ENCODE data around the gene COX20. TPM values are rescaled to one million over a fixed set of nuclear protein-coding genes. Genes with fewer than 3 reads are reported as not detected.
A peak's percentile ranks its signal among the peaks of the same experiment; 100 is the strongest.

The COX20 gene
- total and polyA plus RNA-seq, 2 of the 13 experiments (the other 11 are each of a cell fraction or from before 2014, with no cell fraction given): 34.4 to 95.8 TPM

DNA sequence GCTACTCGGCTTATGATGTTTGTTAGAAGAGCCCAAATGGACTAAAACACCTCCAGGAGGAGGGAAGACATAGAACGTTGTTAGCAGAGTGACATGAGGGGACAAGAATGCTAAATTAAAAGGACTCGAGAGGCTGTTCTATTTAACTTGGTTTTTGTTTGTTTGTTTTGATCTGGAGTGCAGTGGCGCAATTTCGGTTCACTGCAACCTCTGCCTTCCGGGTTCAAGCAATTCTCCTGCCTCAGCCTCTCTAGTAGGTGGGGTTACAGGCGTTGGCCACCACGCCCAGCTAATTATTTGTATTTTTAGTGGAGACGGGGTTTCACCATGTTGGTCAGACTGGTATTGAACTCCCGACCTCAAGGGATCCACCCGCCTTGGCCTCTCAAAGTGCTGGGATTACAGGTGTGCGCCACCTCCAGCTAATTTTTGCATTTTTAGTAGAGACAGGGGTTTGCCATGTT, 33.9 kb downstream of the COX20 start:
- Histone ChIP-seq H3K27me3 (ENCODE audit: control insufficient read depth in 1 of 2, insufficient read depth in 2 of 2, low read length in 2 of 2) (no peaks in the 10 kb centered on the region; a peak in 1 of 5 replicates), H3K27ac (ENCODE audit: extremely low read length, insufficient read depth, low read length) (peak overlapping the region; percentile 67), H2AFZ (ENCODE audit: low read length) (peak overlapping the region; percentile 75), H3K9me3 (ENCODE audit: low read length) (no peaks in the 10 kb centered on the region), H4K20me1 (ENCODE audit: insufficient read depth, low read length) (no peaks in the 10 kb centered on the region), H3K79me2 (ENCODE audit: insufficient read depth, low read length) (peaks cover 6% of the 10 kb centered on the region), H3K9ac (ENCODE audit: insufficient read depth, low read depth, low read length) (peak overlapping the region; percentile 58), H3K36me3 (replicated peaks in 1 of 2; ENCODE audit: control insufficient read depth in 1 of 2, insufficient read depth in 2 of 2, low read length in 2 of 2) (no peaks in the 10 kb centered on the region), H3K4me1 (ENCODE audit: insufficient read depth, low read length) (peaks cover 51% of the 10 kb centered on the region), H3K4me3 (replicated peaks in 1 of 3; ENCODE audit: insufficient read depth in 1 of 3, low read depth in 2 of 3, low read length in 3 of 3) (peak overlapping the region; percentile 52 to 59 (median 57); a peak in 5 of 6 replicates), H3K4me2 (ENCODE audit: low read depth, low read length) (peak overlapping the region; percentile 75)
- peak; percentile 56 for DNase-seq (ENCODE audit: low spot score)
- no peak for FAIRE-seq
- ATAC-seq: peak; percentile 4; the same call in 2 of the 3 replicates
- POLR2A ChIA-PET: interaction anchor here (0.8 to 3.0 kb wide), 10 partner anchors 8 to 191 kb away, joined by 3 to 21 read pairs (median 4); a partner anchor contains a TSS
- no TSS peak for BruUV-seq (replicated peaks)
- intact Hi-C loops (cut with micrococcal nuclease; ENCODE audit: unreplicated experiment) (loop anchor here (5.0 kb wide), 1 partner anchor 48 kb away; no protein-coding TSS in a partner anchor), in situ Hi-C loops (cut with HindIII; ENCODE audit: extremely low pct_ligation_motif_present, low pct_unique_long_range_greater_than_20kb) (no loop called here)
- CTCF ChIA-PET (ENCODE audit: low intra/inter-chr PET ratio, low total read pairs): no interaction called here
- WGBS (ENCODE audit: low lambda C conversion rate): 1% methylated on average over 11 of the region's 12 CpGs
- TF ChIP-seq ZMYM3 (CRISPR knock-in tag; IDR thresholded peaks at IDR 0.05) (peak; percentile 80), HDAC1 (CRISPR knock-in tag; IDR thresholded peaks at IDR 0.05) (peak; percentile 32; the same call in 1 of the 2 replicates), ELF3 (CRISPR knock-in tag; IDR thresholded peaks at IDR 0.05) (peak; percentile 88), CEBPB (IDR thresholded peaks at IDR 0.05; ENCODE audit: borderline replicate concordance, low read depth, low read length) (peak; percentile 76; the same call in 1 of the 2 replicates), HMG20A (CRISPR knock-in tag; IDR thresholded peaks at IDR 0.05; ENCODE audit: borderline replicate concordance) (peak; percentile 24; the same call in 1 of the 2 replicates), RARA (CRISPR knock-in tag; IDR thresholded peaks at IDR 0.05) (peak; percentile 34; the same call in 1 of the 2 replicates), ADNP (CRISPR knock-in tag; IDR thresholded peaks at IDR 0.05) (peak; percentile 48; the same call in 1 of the 2 replicates), NFKB2 (CRISPR knock-in tag; IDR thresholded peaks at IDR 0.05; ENCODE audit: borderline replicate concordance) (no peak), IRF2 (CRISPR knock-in tag; IDR thresholded peaks at IDR 0.05) (0 out of 2 replicates have a peak, but pooled peaks have one; percentile 15), MED1 (CRISPR knock-in tag; IDR thresholded peaks at IDR 0.05) (peak; percentile 27), FOSL2 (CRISPR knock-in tag; IDR thresholded peaks at IDR 0.05) (peak; percentile 44; the same call in 1 of the 2 replicates), NR2C2 (CRISPR knock-in tag; IDR thresholded peaks at IDR 0.05; ENCODE audit: borderline replicate concordance) (0 out of 2 replicates have a peak, but pooled peaks have one; percentile 15), HNRNPLL (IDR thresholded peaks at IDR 0.05; ENCODE audit: low read depth, low read length, poor library complexity, severe bottlenecking) (no peak)
- TF ChIP-seq, protein P1, sequence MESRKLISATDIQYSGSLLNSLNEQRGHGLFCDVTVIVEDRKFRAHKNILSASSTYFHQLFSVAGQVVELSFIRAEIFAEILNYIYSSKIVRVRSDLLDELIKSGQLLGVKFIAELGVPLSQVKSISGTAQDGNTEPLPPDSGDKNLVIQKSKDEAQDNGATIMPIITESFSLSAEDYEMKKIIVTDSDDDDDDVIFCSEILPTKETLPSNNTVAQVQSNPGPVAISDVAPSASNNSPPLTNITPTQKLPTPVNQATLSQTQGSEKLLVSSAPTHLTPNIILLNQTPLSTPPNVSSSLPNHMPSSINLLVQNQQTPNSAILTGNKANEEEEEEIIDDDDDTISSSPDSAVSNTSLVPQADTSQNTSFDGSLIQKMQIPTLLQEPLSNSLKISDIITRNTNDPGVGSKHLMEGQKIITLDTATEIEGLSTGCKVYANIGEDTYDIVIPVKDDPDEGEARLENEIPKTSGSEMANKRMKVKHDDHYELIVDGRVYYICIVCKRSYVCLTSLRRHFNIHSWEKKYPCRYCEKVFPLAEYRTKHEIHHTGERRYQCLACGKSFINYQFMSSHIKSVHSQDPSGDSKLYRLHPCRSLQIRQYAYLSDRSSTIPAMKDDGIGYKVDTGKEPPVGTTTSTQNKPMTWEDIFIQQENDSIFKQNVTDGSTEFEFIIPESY (CRISPR knock-in tag; IDR thresholded peaks at IDR 0.05): 0 out of 2 replicates have a peak, but pooled peaks have one; percentile 24
- TF ChIP-seq, protein P2, sequence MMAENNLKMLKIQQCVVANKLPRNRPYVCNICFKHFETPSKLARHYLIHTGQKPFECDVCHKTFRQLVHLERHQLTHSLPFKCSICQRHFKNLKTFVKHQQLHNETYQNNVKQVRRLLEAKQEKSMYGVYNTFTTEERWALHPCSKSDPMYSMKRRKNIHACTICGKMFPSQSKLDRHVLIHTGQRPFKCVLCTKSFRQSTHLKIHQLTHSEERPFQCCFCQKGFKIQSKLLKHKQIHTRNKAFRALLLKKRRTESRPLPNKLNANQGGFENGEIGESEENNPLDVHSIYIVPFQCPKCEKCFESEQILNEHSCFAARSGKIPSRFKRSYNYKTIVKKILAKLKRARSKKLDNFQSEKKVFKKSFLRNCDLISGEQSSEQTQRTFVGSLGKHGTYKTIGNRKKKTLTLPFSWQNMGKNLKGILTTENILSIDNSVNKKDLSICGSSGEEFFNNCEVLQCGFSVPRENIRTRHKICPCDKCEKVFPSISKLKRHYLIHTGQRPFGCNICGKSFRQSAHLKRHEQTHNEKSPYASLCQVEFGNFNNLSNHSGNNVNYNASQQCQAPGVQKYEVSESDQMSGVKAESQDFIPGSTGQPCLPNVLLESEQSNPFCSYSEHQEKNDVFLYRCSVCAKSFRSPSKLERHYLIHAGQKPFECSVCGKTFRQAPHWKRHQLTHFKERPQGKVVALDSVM (CRISPR knock-in tag; IDR thresholded peaks at IDR 0.05): peak; percentile 55
- TF ChIP-seq, protein P3, sequence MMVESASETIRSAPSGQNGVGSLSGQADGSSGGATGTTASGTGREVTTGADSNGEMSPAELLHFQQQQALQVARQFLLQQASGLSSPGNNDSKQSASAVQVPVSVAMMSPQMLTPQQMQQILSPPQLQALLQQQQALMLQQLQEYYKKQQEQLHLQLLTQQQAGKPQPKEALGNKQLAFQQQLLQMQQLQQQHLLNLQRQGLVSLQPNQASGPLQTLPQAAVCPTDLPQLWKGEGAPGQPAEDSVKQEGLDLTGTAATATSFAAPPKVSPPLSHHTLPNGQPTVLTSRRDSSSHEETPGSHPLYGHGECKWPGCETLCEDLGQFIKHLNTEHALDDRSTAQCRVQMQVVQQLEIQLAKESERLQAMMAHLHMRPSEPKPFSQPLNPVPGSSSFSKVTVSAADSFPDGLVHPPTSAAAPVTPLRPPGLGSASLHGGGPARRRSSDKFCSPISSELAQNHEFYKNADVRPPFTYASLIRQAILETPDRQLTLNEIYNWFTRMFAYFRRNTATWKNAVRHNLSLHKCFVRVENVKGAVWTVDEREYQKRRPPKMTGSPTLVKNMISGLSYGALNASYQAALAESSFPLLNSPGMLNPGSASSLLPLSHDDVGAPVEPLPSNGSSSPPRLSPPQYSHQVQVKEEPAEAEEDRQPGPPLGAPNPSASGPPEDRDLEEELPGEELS (CRISPR knock-in tag; IDR thresholded peaks at IDR 0.05): peak; percentile 74

Measured in HepG2 (cell line).